ENCODE measurements around the gene RSPH9.
"Not testable (repeated sequence)": the region's sequence is repeated elsewhere in the genome, so short reads cannot be mapped to it uniquely, and the experiment has no call there.

RSPH9 gene

DNA sequence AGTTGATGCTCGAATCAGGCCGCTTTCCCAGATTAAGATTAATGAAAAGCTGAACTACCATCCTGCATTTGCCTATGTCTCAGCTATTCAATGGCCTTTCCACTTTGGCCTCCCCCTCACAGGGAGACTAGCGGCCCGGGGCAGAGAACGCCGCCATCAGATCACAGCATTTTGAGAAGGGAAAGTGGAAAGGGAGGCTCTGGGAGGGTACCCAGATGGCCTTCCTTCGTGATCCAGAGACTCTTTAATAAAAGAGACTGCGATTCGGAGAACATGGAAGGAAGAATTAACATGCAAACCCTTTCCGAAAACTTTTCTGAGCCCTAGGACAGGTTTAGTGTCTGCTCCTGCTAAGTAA is 42.2 kb downstream of the RSPH9 start:
- no peak for DNase-seq (ENCODE audit: low spot score)

DNA sequence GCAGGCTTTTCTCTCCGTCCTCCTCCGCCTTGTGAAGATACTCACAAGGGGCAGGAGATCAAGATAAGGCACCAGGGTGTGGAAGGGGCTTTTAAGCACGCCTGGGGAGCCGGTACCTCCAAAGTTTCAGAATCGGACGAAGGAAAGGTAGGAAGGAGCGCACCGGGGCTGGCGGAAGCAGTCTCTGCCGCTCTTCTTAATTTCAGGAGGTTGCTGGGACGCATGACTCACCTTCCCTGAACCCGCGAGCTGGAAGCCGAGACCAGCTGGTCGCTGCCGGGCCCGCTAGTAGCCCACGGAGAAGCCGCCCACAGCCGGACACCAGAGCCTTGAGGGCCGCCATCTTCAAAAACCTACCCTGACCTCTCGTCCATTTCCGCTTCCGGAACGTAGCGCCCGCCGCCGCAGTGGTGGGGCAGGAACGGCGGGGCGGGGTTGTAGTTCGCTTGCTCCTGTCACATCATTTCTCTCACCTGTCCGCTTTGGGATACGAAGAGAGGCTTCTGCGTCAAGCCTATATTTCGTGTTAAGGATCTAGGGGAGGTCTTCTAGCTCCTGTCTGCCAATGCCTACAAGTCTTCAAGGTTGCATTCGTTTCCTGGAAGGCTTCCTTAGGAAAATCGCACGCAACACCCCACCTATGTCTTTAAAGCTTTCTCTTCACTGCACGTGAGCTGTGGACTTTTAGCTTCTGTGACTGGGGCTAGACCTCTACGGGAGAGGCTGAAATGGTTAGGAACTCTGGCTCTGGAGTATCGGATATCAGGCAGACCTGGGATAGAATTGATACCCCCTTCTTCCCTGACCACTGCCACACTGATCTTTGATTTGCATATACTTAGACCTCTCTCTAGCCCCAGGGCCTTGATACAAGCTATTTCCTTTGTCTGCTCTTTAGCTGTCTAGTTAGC is 42.9 kb downstream of the RSPH9 start, which contains the start of gene MRPS18A:
Gene MRPS18A, minus strand, starts transcription at position 355 of the 911 bp plus-strand sequence. Its CDS starts 12 bp downstream, at position 343.
- DNase-seq (ENCODE audit: low spot score), result peak; percentile 91

DNA sequence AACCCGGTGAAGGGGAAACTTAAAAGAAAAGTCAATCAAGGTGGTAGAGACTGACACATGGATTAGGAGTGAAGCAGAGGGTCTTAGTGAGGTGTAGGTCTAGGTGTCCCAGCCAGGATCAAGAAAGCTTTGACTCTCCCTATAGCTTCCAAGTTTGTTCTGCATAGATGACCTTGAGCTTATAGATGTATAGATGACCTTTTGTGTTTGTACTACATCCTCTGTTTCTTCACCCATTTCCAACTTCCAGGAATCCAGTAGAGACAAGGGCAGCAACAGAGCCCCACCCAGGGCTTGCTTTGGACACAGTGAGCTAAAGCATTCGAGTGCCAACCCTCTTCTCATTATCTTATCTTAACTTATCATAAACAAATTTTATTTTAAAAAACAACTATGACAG is 44.6 kb downstream of the RSPH9 start:
- no peak for DNase-seq (ENCODE audit: low spot score)

DNA sequence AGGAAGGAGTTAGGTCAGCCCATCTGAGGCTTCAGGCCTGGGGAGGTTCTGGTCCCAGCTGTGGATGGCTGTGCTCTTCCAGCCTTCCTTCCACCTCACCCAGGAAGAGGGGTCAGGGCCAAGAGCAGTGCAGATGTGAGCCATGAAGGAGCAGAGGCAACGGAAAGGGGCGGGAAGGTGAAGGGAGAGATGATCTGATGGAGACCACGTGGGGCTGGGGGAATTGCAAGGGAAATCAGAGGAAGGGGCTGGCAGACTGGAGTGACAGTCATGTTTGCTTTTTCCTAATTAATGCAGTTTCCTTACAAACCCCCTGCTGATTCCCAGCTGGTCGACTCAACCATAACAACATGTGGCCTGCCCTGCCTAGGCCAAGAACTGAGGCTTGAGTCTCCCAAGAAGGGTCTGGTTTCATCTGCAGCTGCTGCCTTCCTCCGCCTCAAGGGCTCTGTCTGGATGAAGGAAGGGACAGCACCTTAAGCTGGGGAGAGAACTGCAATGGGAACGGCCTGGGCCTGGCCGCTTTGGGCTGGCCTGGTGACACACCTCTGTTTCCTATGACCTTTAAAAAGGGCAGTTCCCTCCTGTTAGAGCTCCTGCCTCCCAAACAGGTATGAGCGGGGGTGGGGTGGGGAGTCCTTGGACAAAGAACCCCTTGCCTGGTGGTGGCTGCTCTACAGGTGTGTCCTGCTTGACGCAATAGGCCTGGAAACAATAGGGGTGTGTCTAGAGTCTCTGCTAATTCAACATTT is 50.6 kb downstream of the RSPH9 start:
- DNase-seq (ENCODE audit: low spot score), result no peak

GRCh38 chr6:43695967-43696291 is 51.1 kb downstream of the RSPH9 start:
- no peak for DNase-seq (ENCODE audit: low spot score)

- DNase-seq (ENCODE audit: low spot score), result no peak
These were observed 52.6 kb downstream of the RSPH9 start for GRCh38 chr6:43697421-43697820.

DNA sequence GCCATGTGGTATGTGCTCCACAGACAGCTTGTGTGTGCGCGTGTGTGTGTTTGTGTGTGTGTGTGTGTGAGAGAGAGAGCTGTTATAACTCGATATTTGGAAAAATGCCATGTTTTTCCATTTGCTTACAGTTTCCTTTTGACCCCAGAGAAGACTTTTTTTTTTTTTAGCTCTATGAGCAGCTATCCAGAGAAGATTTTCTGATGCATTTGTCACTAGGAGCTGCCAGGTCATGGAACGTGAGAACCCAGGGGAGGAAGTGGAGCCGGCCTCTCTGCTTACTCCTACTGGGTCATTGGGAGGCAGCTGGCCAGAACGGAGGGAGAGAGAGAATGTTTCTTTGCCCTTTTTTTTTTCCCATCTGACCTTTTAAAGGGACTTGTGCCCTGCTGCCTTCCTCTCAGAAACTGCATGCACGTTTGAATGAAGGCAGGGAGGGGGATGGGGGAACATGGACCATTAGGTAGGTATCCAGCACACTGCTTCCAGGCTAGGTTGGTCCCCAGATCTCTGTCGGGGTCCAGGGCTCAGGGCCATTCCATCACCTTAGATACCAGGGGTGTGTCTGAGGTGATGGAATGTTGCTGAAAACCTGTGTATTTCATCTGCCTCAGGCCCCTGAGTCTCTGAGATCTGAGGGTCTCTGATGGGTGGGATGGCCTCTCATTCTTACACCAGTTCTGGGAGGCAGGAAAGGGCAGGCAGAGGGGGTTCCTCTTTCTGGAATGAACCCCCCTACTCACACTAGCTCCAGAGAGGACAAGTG is 53.9 kb downstream of the RSPH9 start:
- peak; percentile 42 for DNase-seq (ENCODE audit: low spot score)

DNA sequence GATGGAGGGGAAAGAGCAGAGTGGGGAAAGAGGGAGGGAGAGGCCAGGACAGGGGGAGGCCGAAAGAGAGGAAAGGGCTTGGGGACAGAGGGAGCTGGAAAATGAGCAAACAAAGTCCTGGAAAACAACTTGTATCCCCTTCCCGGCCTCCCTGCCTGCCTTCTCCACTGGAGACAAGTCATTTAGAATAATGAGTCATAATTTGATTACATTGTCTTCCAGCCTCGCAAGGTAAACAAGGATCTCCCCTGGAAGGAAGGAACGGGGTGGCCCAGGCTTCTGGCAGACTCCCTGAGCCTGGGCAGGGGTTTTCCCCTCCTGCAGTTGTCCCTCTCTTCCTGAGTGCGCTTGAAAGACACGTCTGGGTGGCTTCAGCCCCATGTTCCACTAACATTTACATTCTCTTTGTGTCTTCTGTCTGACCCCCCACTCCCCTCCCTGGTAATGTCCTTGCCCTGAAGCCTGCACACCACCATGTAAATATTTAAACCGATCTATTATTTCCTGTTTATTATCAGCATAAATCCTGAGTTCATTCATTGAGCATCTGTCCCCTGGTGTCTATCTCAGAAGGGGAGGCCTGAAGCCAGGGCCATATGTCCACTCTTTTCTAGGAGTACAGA is 54.8 kb downstream of the RSPH9 start:
- peak; percentile 8 for DNase-seq (ENCODE audit: low spot score)

GRCh38 chr6:43700939-43701560 is 56.2 kb downstream of the RSPH9 start:
- DNase-seq (ENCODE audit: low spot score), result not testable (repeated sequence)

GRCh38 chr6:43702171-43702533 is 57.3 kb downstream of the RSPH9 start:
- no peak for DNase-seq (ENCODE audit: low spot score)

GRCh38 chr6:43702534-43703440 is 58.0 kb downstream of the RSPH9 start:
- DNase-seq (ENCODE audit: low spot score), result peak; percentile 81

- DNase-seq (ENCODE audit: low spot score), result no peak
These were observed 58.9 kb downstream of the RSPH9 start for GRCh38 chr6:43703512-43704429.

DNA sequence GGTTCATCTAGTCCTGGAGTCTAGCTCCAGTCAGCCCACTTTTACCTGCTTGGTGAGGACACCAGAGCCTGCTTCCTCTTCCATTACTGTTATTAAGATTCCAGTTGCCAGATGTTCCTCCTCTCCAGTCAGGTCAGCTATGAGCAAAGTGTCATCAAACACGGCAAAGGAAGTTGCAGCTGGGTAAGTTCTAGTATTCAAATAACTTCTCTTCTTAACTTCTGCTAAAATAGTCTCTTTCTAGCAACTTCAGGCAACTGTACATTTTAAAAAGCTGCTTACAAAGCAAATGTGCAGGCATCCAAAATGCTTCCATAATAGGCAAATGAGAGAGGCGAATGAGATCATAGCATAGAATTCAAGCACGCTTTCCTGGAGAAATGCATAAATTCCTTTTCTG is 61.2 kb downstream of the RSPH9 start:
- DNase-seq (ENCODE audit: low spot score), result no peak

DNA sequence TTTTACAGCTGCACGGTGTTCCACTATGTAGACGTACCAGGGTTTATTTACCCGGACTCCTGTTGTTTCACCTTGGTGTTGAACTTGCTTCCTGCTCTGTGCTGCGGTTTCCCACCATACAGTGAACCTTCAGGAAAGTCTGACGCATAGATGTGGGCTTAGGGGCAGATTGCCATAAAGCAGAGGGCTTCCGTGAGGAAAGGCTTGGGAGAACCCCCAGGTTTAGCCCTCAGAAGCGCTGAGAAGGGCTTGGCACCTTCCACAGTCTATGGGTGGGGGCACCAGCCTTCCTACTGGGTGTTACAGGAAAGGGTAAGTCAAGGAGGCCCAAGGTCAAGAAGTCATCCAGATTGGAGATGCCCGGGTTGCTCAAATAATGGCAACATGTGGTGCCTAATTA is 62.0 kb downstream of the RSPH9 start:
- no peak for DNase-seq (ENCODE audit: low spot score)

GRCh38 chr6:43707269-43707668 is 62.4 kb downstream of the RSPH9 start:
- DNase-seq (ENCODE audit: low spot score), result no peak

GRCh38 chr6:43707767-43708166 is 62.9 kb downstream of the RSPH9 start:
- no peak for DNase-seq (ENCODE audit: low spot score)

- no peak for DNase-seq (ENCODE audit: low spot score)
These were observed 64.2 kb downstream of the RSPH9 start for GRCh38 chr6:43708860-43709653.

GRCh38 chr6:43709654-43710303 is 64.9 kb downstream of the RSPH9 start:
- DNase-seq (ENCODE audit: low spot score), result no peak

All from RKO (cell line).